Measurements from ENCODE around the gene TRIM49C.
"Not testable (repeated sequence)": the region's sequence is repeated elsewhere in the genome, so short reads cannot be mapped to it uniquely, and the experiment has no call there.

The TRIM49C gene

DNA sequence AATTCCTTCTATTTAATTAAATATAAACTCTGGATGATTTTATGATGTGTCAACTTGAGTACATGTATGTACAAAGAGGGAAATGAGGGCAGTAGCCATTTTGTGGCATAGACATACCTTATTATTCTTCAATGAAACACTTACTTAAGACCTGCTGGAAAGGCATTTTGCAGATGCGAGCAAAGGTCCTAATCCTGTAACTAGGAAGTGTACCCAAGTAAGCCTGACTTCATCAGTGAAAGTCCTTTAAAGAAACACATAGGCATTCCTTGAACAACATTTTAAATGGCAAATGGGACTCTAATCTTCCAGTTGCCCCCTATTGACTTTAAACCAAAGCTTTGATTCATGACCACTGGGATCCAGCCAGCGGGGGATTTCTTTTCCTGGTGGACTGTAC, at the start of gene TRIM49C:
Gene TRIM49C, plus strand, starts transcription at position 301 of the 400 bp plus-strand sequence. CDS start 4,106 bp downstream, outside the sequence.
- DNase-seq = not testable (repeated sequence)

GRCh38 chr11:90024184-90024583, 6.7 kb upstream of the TRIM49C start:
- DNase-seq = not testable (repeated sequence)

DNA sequence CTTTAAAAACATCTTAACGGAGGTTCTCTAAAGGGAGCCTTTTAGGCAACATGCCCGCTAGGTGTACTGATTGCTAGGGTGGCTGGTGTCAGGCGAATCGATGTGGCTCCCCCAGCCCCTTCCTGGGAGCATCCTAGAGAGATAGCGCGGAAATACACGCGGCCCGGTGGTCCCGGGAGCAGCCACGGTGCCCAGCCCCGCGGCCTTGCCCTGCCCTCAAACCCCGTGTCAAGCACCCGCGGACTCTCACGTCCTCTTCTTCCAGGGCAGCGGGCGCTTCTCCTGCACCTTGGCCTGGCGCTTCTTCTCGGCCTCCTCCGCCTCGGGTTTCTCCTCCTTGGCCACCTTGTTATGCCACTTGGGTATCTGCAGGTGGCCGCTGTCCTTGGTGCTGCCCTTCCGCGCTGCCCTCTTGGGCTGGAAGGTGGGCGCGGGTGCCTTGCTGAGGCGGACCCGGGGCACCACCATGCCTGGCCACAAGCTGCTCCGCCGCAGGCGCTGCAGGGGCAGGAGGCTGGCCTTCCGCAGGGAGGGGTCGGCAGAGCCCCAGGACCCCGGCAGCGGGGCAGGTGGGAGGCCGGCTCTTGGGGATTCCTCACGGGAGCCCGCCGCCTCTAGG, 20.8 kb downstream of the TRIM49C start:
- DNase-seq = not testable (repeated sequence)

DNA sequence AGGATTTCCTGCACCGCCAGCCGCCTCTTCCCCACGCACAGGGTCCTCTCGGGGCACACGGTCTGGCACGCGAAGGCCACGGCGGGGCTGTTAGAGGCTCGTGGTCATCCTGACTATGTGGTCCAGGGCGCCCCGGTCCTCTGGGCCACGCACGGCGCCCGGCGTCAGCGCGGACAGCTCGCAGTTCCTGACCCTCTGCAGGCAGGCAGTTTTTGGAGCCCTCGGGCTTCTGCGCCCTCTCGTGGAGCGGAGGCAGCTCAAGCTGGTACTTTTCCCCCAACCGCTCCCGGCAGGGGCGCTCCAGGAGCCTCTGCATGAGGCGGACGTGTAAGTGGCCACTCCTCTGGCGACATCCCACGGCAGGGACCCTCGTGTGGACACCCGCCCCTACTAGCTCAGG, 21.4 kb downstream of the TRIM49C start:
- not testable (repeated sequence) for DNase-seq

DNA sequence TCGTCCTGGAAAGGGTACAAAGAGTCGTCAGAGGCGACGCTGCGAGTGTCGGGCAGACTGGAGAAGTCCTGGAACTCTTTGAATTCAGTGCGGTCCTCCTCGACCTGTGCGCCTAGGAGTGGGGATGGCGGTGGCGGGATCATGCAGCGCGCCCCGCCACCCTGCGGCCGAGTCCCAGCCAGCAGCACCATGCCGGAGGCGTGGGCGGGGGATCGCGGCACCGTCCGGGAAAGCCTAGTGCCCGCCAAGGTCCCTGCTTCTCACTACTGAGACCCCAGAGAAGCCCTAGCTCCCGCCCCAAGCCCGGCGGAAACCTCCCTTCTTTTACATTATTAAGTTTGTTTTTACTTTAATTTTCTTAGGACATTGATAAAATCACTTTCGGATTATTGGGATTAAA, 22.6 kb downstream of the TRIM49C start:
- DNase-seq = not testable (repeated sequence)

DNA sequence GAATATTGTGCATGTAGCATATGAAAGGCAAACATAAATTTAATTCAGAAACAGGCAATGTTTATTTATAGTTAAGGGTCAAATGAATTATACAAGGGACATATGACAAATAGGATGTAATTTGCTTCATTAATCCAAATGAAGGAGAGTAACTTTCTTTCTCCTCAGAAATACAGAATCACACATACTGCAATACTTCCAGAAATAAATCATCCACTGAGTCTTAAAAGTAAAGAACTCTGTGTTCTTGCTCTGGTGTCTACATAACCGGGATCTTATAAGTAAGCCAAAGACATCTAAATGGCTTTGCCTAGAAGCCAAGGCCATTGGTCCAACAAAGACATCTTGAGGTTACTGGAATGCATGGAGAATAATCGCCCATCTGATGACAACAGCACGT, 54.7 kb downstream of the TRIM49C start, which contains the start of gene UBTFL1:
Gene UBTFL1, plus strand, starts transcription at position 301 of the 400 bp plus-strand sequence. Its CDS starts 0 bp downstream, at position 301.
- DNase-seq = not testable (repeated sequence)

DNA sequence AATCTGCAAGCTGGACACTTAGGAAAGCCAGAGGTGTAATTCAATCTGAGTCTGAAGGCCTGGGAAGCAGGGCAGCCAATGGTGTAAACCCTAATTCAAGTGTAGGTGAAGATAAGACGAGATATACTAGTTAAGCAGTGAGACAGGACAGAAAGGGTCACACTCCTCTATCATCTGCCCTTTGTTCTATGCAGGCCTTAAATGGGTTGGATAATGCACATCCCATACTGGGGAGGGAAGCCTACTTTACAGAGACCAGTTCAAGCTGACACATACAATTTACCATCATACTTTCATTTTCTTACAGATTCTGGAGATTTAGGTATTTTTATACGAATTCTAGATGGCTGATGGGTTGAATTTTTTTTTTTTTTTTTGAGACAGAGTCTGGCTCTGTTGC, 57.8 kb downstream of the TRIM49C start:
- DNase-seq = not testable (repeated sequence)
